Measurements from ENCODE around the gene EPHA4. TPM values are rescaled to one million over a fixed set of nuclear protein-coding genes. Genes with fewer than 3 reads are reported as not detected.

The EPHA4 gene
- total RNA-seq, 1 donor from 2014 or later = 24.0 TPM

GRCh38 chr2:221500501-221501209 is 71.4 kb downstream of the EPHA4 start:
- Histone ChIP-seq H3K27me3 (ENCODE audit: control insufficient read depth in 3 of 3, insufficient read depth in 3 of 3, low read length in 3 of 3) (no peaks in the 10 kb centered on the region), H3K36me3 (ENCODE audit: control insufficient read depth in 3 of 3, insufficient read depth in 3 of 3, low read length in 3 of 3) (no peaks in the 10 kb centered on the region), H3K9ac (ENCODE audit: low read depth in 1 of 3, low read length in 3 of 3) (peak overlapping the region in 1 of 3 donors; percentile 17), H3K9me3 (ENCODE audit: control insufficient read depth in 3 of 3, low read length in 3 of 3) (no peaks in the 10 kb centered on the region), H3K4me1 (ENCODE audit: control insufficient read depth in 3 of 3, insufficient read depth in 3 of 3, low read length in 3 of 3) (peaks cover 8 to 18% (median 15%) of the 10 kb centered on the region in 3 donors), H3K4me3 (ENCODE audit: low read length in 3 of 3) (peak overlapping the region; percentile 20 to 44 (median 35)), H3K27ac (ENCODE audit: low read depth, low read length) (no peak overlapping the region)

GRCh38 chr2:221495731-221496130 is 76.4 kb downstream of the EPHA4 start:
- Histone ChIP-seq H3K4me3 (ENCODE audit: low read length in 3 of 3) (no peak overlapping the region), H3K9me3 (ENCODE audit: control insufficient read depth in 3 of 3, low read length in 3 of 3) (no peaks in the 10 kb centered on the region), H3K36me3 (ENCODE audit: control insufficient read depth in 3 of 3, insufficient read depth in 3 of 3, low read length in 3 of 3) (no peaks in the 10 kb centered on the region), H3K27ac (ENCODE audit: low read depth, low read length) (no peak overlapping the region), H3K4me1 (ENCODE audit: control insufficient read depth in 3 of 3, insufficient read depth in 3 of 3, low read length in 3 of 3) (peaks cover under 1 to 7% (median 6%) of the 10 kb centered on the region in 3 donors), H3K27me3 (ENCODE audit: control insufficient read depth in 3 of 3, insufficient read depth in 3 of 3, low read length in 3 of 3) (no peaks in the 10 kb centered on the region), H3K9ac (ENCODE audit: low read depth in 1 of 3, low read length in 3 of 3) (no peak overlapping the region)

GRCh38 chr2:221494556-221494955 is 77.5 kb downstream of the EPHA4 start:
- Histone ChIP-seq H3K9me3 (ENCODE audit: control insufficient read depth in 3 of 3, low read length in 3 of 3) (no peaks in the 10 kb centered on the region), H3K4me3 (ENCODE audit: low read length in 3 of 3) (no peak overlapping the region), H3K27me3 (ENCODE audit: control insufficient read depth in 3 of 3, insufficient read depth in 3 of 3, low read length in 3 of 3) (no peaks in the 10 kb centered on the region)

GRCh38 chr2:221493391-221493790 is 78.7 kb downstream of the EPHA4 start:
- no peaks in the 10 kb centered on the region for H3K27me3 ChIP-seq (ENCODE audit: control insufficient read depth in 3 of 3, insufficient read depth in 3 of 3, low read length in 3 of 3)
- H3K36me3 ChIP-seq (ENCODE audit: control insufficient read depth in 3 of 3, insufficient read depth in 3 of 3, low read length in 3 of 3) = no peaks in the 10 kb centered on the region
- H3K27ac ChIP-seq (ENCODE audit: low read depth, low read length) = no peak overlapping the region
- no peaks in the 10 kb centered on the region for H3K4me1 ChIP-seq (ENCODE audit: control insufficient read depth in 3 of 3, insufficient read depth in 3 of 3, low read length in 3 of 3)
- no peaks in the 10 kb centered on the region for H3K9me3 ChIP-seq (ENCODE audit: control insufficient read depth in 3 of 3, low read length in 3 of 3)
- no peak overlapping the region for H3K4me3 ChIP-seq (ENCODE audit: low read length in 3 of 3)
- H3K9ac ChIP-seq (ENCODE audit: low read depth in 1 of 3, low read length in 3 of 3) = no peak overlapping the region

More at GRCh38 chr2:221494556-221494955, 77.5 kb downstream of the EPHA4 start:
- Histone ChIP-seq H3K9ac (ENCODE audit: low read depth in 1 of 3, low read length in 3 of 3) (no peak overlapping the region), H3K4me1 (ENCODE audit: control insufficient read depth in 3 of 3, insufficient read depth in 3 of 3, low read length in 3 of 3) (no peaks in the 10 kb centered on the region), H3K36me3 (ENCODE audit: control insufficient read depth in 3 of 3, insufficient read depth in 3 of 3, low read length in 3 of 3) (no peaks in the 10 kb centered on the region), H3K27ac (ENCODE audit: low read depth, low read length) (no peak overlapping the region)

GRCh38 chr2:221492636-221493035 is 79.5 kb downstream of the EPHA4 start:
- Histone ChIP-seq H3K9me3 (ENCODE audit: control insufficient read depth in 3 of 3, low read length in 3 of 3) (no peaks in the 10 kb centered on the region), H3K4me1 (ENCODE audit: control insufficient read depth in 3 of 3, insufficient read depth in 3 of 3, low read length in 3 of 3) (no peaks in the 10 kb centered on the region), H3K36me3 (ENCODE audit: control insufficient read depth in 3 of 3, insufficient read depth in 3 of 3, low read length in 3 of 3) (no peaks in the 10 kb centered on the region), H3K27ac (ENCODE audit: low read depth, low read length) (no peak overlapping the region), H3K27me3 (ENCODE audit: control insufficient read depth in 3 of 3, insufficient read depth in 3 of 3, low read length in 3 of 3) (no peaks in the 10 kb centered on the region), H3K9ac (ENCODE audit: low read depth in 1 of 3, low read length in 3 of 3) (no peak overlapping the region), H3K4me3 (ENCODE audit: low read length in 3 of 3) (no peak overlapping the region)

- Histone ChIP-seq H3K4me1 (ENCODE audit: control insufficient read depth in 3 of 3, insufficient read depth in 3 of 3, low read length in 3 of 3) (no peaks in the 10 kb centered on the region), H3K9me3 (ENCODE audit: control insufficient read depth in 3 of 3, low read length in 3 of 3) (no peaks in the 10 kb centered on the region), H3K4me3 (ENCODE audit: low read length in 3 of 3) (no peak overlapping the region), H3K27me3 (ENCODE audit: control insufficient read depth in 3 of 3, insufficient read depth in 3 of 3, low read length in 3 of 3) (no peaks in the 10 kb centered on the region), H3K9ac (ENCODE audit: low read depth in 1 of 3, low read length in 3 of 3) (no peak overlapping the region), H3K36me3 (ENCODE audit: control insufficient read depth in 3 of 3, insufficient read depth in 3 of 3, low read length in 3 of 3) (no peaks in the 10 kb centered on the region), H3K27ac (ENCODE audit: low read depth, low read length) (no peak overlapping the region)
These were observed 81.5 kb downstream of the EPHA4 start for GRCh38 chr2:221490506-221491060.

GRCh38 chr2:221488136-221488807 is 83.8 kb downstream of the EPHA4 start:
- no peaks in the 10 kb centered on the region for H3K36me3 ChIP-seq (ENCODE audit: control insufficient read depth in 3 of 3, insufficient read depth in 3 of 3, low read length in 3 of 3)
- H3K9ac ChIP-seq (ENCODE audit: low read depth in 1 of 3, low read length in 3 of 3) = no peak overlapping the region
- H3K27me3 ChIP-seq (ENCODE audit: control insufficient read depth in 3 of 3, insufficient read depth in 3 of 3, low read length in 3 of 3) = no peaks in the 10 kb centered on the region
- H3K27ac ChIP-seq (ENCODE audit: low read depth, low read length) = no peak overlapping the region
- no peaks in the 10 kb centered on the region for H3K9me3 ChIP-seq (ENCODE audit: control insufficient read depth in 3 of 3, low read length in 3 of 3)
- no peaks in the 10 kb centered on the region for H3K4me1 ChIP-seq (ENCODE audit: control insufficient read depth in 3 of 3, insufficient read depth in 3 of 3, low read length in 3 of 3)
- H3K4me3 ChIP-seq (ENCODE audit: low read length in 3 of 3) = no peak overlapping the region

GRCh38 chr2:221486106-221486505 is 86.0 kb downstream of the EPHA4 start:
- Histone ChIP-seq H3K4me3 (ENCODE audit: low read length in 3 of 3) (no peak overlapping the region), H3K27me3 (ENCODE audit: control insufficient read depth in 3 of 3, insufficient read depth in 3 of 3, low read length in 3 of 3) (no peaks in the 10 kb centered on the region), H3K4me1 (ENCODE audit: control insufficient read depth in 3 of 3, insufficient read depth in 3 of 3, low read length in 3 of 3) (no peaks in the 10 kb centered on the region), H3K9ac (ENCODE audit: low read depth in 1 of 3, low read length in 3 of 3) (no peak overlapping the region), H3K36me3 (ENCODE audit: control insufficient read depth in 3 of 3, insufficient read depth in 3 of 3, low read length in 3 of 3) (no peaks in the 10 kb centered on the region), H3K27ac (ENCODE audit: low read depth, low read length) (no peak overlapping the region), H3K9me3 (ENCODE audit: control insufficient read depth in 3 of 3, low read length in 3 of 3) (no peaks in the 10 kb centered on the region)

GRCh38 chr2:221485503-221485870 is 86.6 kb downstream of the EPHA4 start:
- H3K36me3 ChIP-seq (ENCODE audit: control insufficient read depth in 3 of 3, insufficient read depth in 3 of 3, low read length in 3 of 3) = no peaks in the 10 kb centered on the region
- H3K4me1 ChIP-seq (ENCODE audit: control insufficient read depth in 3 of 3, insufficient read depth in 3 of 3, low read length in 3 of 3) = no peaks in the 10 kb centered on the region
- no peak overlapping the region for H3K4me3 ChIP-seq (ENCODE audit: low read length in 3 of 3)
- no peaks in the 10 kb centered on the region for H3K27me3 ChIP-seq (ENCODE audit: control insufficient read depth in 3 of 3, insufficient read depth in 3 of 3, low read length in 3 of 3)
- no peak overlapping the region for H3K27ac ChIP-seq (ENCODE audit: low read depth, low read length)
- H3K9me3 ChIP-seq (ENCODE audit: control insufficient read depth in 3 of 3, low read length in 3 of 3) = no peaks in the 10 kb centered on the region
- H3K9ac ChIP-seq (ENCODE audit: low read depth in 1 of 3, low read length in 3 of 3) = no peak overlapping the region

GRCh38 chr2:221484761-221485502 is 87.2 kb downstream of the EPHA4 start:
- H3K9me3 ChIP-seq (ENCODE audit: control insufficient read depth in 3 of 3, low read length in 3 of 3) = no peaks in the 10 kb centered on the region
- H3K27ac ChIP-seq (ENCODE audit: low read depth, low read length) = no peak overlapping the region
- H3K9ac ChIP-seq (ENCODE audit: low read depth in 1 of 3, low read length in 3 of 3) = no peak overlapping the region
- no peaks in the 10 kb centered on the region for H3K4me1 ChIP-seq (ENCODE audit: control insufficient read depth in 3 of 3, insufficient read depth in 3 of 3, low read length in 3 of 3)
- H3K27me3 ChIP-seq (ENCODE audit: control insufficient read depth in 3 of 3, insufficient read depth in 3 of 3, low read length in 3 of 3) = no peaks in the 10 kb centered on the region
- H3K36me3 ChIP-seq (ENCODE audit: control insufficient read depth in 3 of 3, insufficient read depth in 3 of 3, low read length in 3 of 3) = no peaks in the 10 kb centered on the region
- no peak overlapping the region for H3K4me3 ChIP-seq (ENCODE audit: low read length in 3 of 3)

Data from skeletal muscle tissue (tissue), 4 donors.